Psoas muscle (tissue), 8 donors: ENCODE results near the gene ARIH1. TPM values are rescaled to one million over a fixed set of nuclear protein-coding genes. Genes with fewer than 3 reads are reported as not detected.

Experiments used
- ATAC-seq, 4 donors: fragments of 200-7000 bp; cut with Tn5 transposase; one replicate each; pipeline ENCODE4 v1.9.1; 2020; ENCODE audit warnings: moderate library complexity in 3 of 4, mild to moderate bottlenecking in 2 of 4
- DNase-seq, 2 donors: peaks; one replicate each; pipeline ENCODE4 v3.0.0-alpha.2; 2020
- H3K27ac ChIP-seq: fragments of 200-600 bp; one replicate; pipeline ENCODE4 v1.8.0; 2022
- H3K27me3 ChIP-seq, 3 donors: fragments of 200-600 bp in 1 of 3; one replicate each; pipeline versions ENCODE4 v1.6.1 to v1.8.0; 2013 to 2022; ENCODE audit warnings: low read length in 2 of 3, mild to moderate bottlenecking in 2 of 3, moderate library complexity in 1 of 3; ENCODE audit not compliant: insufficient read depth in 3 of 3
- H3K36me3 ChIP-seq, 2 donors: fragments of 200-600 bp in 1 of 2; one replicate each; pipeline versions ENCODE4 v1.6.1 to v1.8.0; 2013 to 2022; ENCODE audit warnings: low read depth in 1 of 2, mild to moderate bottlenecking in 1 of 2, moderate library complexity in 1 of 2; ENCODE audit not compliant: insufficient read depth in 1 of 2
- H3K4me1 ChIP-seq: fragments of 200-600 bp; one replicate; pipeline ENCODE4 v1.8.0; 2022
- H3K4me3 ChIP-seq: fragments of 200-600 bp; one replicate; pipeline ENCODE4 v1.8.0; 2022; ENCODE audit warnings: mild to moderate bottlenecking
- H3K9me3 ChIP-seq: fragments of 200-600 bp; one replicate; pipeline ENCODE4 v1.8.0; 2022
- WGBS, 3 donors: extraction: QIAGEN DNeasy Blood & Tissue Kit; methylation state at CpG; one replicate each; pipeline versions ENCODE4 v1.1.6 to v1.1.7; 2013; 5-methylcytosine and 5-hydroxymethylcytosine counted together
- intact Hi-C, 2 donors: fragments of 100-400 bp; cut with DNase I; formaldehyde crosslinking; loops; one replicate each; pipeline versions ENCODE4 v1.11.0 to v1.14.2; 2022
- polyA plus RNA-seq, 3 donors: library from polyadenylated mRNA; stranded (reverse); fragments of 200-250 nt; gene quantifications; one replicate each; pipeline ENCODE4 v1.2.3, GENCODE V29; 2013
- total RNA-seq, 4 donors: library from RNA; stranded (reverse); fragmentation: NEBNext Ultra II Directional in 2 of 4; extraction: Animal tissue kit (Norgen Biotek cat#: 25700) in 2 of 4; gene quantifications; one replicate each; pipeline versions ENCODE4 v1.2.1 to v1.2.4, GENCODE V29; 2021 to 2023
- TF ChIP-seq, protein P1 (sequence below): fragments of 200-600 bp; IDR thresholded peaks from one replicate; pipeline ENCODE4 v1.8.0; 2022; ENCODE audit warnings: antibody characterized with exemption
- donor health status: healthy with polysubstance abuse.
- donor health status: DM: no; HTN: no; CAD: no; lungs with moderate emphysema.
- donor health status: Bipolar disorder and iron deficiency.
- donor health status: healthy.
- donor health status: DM: yes; HTN: yes; CAD: no.
- donor health status: DM: no; HTN: no; CAD: no.
- donor health status: DM: no; HTN: no; CAD: no.
- donor health status: DM: yes; HTN: yes; CAD: no.

The ARIH1 gene
- total and polyA plus RNA-seq, 7 donors = 35.6 to 253 (median 181) TPM

DNA sequence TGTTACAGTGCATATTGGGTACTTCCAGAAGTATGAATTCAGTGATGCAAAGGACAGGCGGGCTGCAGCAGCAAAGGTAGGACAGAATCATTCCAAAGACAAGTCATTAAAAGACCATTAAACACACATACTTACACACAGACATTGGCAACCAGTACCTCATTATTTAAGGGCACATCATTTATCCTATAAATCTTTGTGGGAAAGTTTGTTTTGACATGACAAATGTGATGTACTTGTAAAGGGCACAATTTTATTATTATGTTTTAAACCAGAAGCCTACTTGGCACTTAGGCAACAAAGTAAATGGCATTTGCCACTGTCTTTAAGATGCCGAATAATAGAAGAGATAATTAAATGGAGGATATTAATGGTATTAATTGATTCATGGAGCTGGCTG is 22.7 kb downstream of the ARIH1 start:
- peaks cover 2 to 7% of the 10 kb centered on the region in 2 donors for H3K36me3 ChIP-seq
- H3K27me3 ChIP-seq = no peaks in the 10 kb centered on the region
- DNase-seq = no peak
- peaks cover 77% of the 10 kb centered on the region for H3K4me1 ChIP-seq
- TF ChIP-seq, protein P1, sequence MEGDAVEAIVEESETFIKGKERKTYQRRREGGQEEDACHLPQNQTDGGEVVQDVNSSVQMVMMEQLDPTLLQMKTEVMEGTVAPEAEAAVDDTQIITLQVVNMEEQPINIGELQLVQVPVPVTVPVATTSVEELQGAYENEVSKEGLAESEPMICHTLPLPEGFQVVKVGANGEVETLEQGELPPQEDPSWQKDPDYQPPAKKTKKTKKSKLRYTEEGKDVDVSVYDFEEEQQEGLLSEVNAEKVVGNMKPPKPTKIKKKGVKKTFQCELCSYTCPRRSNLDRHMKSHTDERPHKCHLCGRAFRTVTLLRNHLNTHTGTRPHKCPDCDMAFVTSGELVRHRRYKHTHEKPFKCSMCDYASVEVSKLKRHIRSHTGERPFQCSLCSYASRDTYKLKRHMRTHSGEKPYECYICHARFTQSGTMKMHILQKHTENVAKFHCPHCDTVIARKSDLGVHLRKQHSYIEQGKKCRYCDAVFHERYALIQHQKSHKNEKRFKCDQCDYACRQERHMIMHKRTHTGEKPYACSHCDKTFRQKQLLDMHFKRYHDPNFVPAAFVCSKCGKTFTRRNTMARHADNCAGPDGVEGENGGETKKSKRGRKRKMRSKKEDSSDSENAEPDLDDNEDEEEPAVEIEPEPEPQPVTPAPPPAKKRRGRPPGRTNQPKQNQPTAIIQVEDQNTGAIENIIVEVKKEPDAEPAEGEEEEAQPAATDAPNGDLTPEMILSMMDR = no peak
- no peaks in the 10 kb centered on the region for H3K9me3 ChIP-seq
- WGBS, 3 donors = 80 to 82% (median 82%) methylated on average over 2 of the region's 2 CpGs
- no peak overlapping the region for H3K4me3 ChIP-seq
- H3K27ac ChIP-seq = no peak overlapping the region
- intact Hi-C loops = no loop called here
- no peak for ATAC-seq

DNA sequence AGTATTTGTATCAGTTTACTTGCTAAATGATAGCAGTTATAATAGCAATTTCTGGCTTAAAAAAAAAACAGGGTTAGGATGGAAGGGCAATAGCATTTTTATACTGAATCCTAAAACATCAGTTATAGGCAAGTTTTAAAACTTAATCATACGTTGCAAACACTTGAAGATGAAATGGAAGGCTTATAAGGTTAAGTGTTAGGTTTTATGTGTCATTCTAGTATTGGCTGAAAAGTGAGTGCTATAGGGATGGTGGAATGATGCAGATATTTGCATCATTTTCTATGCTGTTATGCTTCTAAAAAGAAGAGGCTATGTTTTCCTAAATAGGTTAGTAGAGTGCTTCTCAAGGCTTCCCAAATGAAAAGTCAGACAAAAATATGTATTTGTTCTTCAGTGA is 23.3 kb downstream of the ARIH1 start:
- H3K4me3 ChIP-seq = no peak overlapping the region
- peaks cover 77% of the 10 kb centered on the region for H3K4me1 ChIP-seq
- WGBS, 3 donors = 51 to 76% (median 62%) methylated on average over 1 of the region's 1 CpG
- intact Hi-C loops = no loop called here
- H3K27me3 ChIP-seq = no peaks in the 10 kb centered on the region
- DNase-seq (no peak), ATAC-seq (no peak)
- TF ChIP-seq, protein P1 = no peak
- no peaks in the 10 kb centered on the region for H3K9me3 ChIP-seq
- peaks cover 2 to 7% of the 10 kb centered on the region in 2 donors for H3K36me3 ChIP-seq
- no peak overlapping the region for H3K27ac ChIP-seq

DNA sequence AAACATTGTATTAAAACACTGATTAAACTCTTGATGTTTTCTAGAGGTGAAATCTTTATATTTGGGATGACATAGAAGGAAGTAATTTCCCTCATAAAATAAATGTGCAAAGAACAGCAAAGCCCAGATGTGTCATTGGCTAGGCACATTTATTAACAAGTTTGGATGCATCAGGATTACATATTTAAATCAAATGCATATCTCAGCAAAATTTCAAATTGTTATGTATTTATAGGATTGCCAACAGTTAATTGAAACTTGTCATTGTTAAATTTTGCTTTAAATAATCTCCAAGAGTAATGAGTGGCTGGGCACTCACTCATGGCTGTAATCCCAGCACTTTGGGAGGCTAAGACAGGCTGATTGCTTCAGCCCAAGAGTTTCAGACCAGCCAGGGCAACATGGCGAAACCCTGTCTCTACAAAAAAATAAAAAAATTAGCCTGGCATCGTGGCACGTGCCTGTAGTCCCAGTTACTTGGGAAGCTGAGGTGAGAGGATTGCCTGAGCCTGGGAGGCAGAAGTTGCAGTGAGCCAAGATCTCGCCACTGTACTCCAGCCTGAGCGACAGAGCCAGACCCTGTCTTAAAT is 28.2 kb downstream of the ARIH1 start:
- no peak for DNase-seq
- WGBS, 3 donors = 60 to 75% (median 65%) methylated on average over 5 of the region's 5 CpGs
- intact Hi-C loops = no loop called here
- H3K9me3 ChIP-seq = no peaks in the 10 kb centered on the region
- no peak overlapping the region for H3K27ac ChIP-seq
- peaks cover 45% of the 10 kb centered on the region for H3K4me1 ChIP-seq
- H3K36me3 ChIP-seq = peaks cover 2 to 7% of the 10 kb centered on the region in 2 donors
- H3K27me3 ChIP-seq = no peaks in the 10 kb centered on the region
- TF ChIP-seq, protein P1 = no peak
- no peak overlapping the region for H3K4me3 ChIP-seq
- peak in 3 of 4 donors; percentile 47 to 56 (median 53) for ATAC-seq

DNA sequence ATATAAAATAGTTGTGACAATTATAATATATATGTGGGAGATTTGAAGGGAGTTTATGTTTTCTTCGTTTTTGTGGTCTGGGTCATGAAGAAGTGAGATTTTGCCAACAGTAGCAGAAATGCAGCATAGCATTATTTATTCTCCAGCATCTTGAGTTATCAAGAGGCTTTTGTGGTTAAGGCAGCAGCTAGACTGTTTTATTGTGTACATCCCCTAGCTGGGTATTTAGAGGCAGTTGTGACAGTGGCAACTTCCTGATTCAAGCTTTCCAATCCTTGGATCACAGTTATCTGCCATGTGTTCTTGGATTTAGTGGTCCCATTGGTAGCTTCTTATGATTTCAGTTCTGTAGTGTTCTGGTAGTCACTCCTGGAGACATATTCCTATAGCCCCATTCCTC is 29.0 kb downstream of the ARIH1 start:
- H3K27ac ChIP-seq = no peak overlapping the region
- DNase-seq = no peak
- TF ChIP-seq, protein P1 = no peak
- H3K4me1 ChIP-seq = peaks cover 42% of the 10 kb centered on the region
- 70 to 83% (median 73%) methylated on average over 1 of the region's 1 CpG for WGBS, 3 donors
- no peak overlapping the region for H3K4me3 ChIP-seq
- H3K27me3 ChIP-seq = no peaks in the 10 kb centered on the region
- H3K36me3 ChIP-seq = peaks cover 2 to 7% of the 10 kb centered on the region in 2 donors
- ATAC-seq = no peak
- no peaks in the 10 kb centered on the region for H3K9me3 ChIP-seq
- intact Hi-C loops = no loop called here
